SJCRH30 (cell line): ENCODE results near the gene LRRC30. TPM values are rescaled to one million over a fixed set of nuclear protein-coding genes. Genes with fewer than 3 reads are reported as not detected.

Source experiments
- DNase-seq, 2 experiments: peaks; one replicate each; pipeline ENCODE4 v3.0.0-alpha.2; 2015 to 2020
- H3K27ac ChIP-seq: fragments of 250-450 bp; sonication (Bioruptor Pico); 2 replicates; pipeline ENCODE4 v1.5.1; 2020; ENCODE audit warnings: mild to moderate bottlenecking, moderate library complexity
- H3K27me3 ChIP-seq: fragments of 250-450 bp; sonication (Bioruptor Pico); 2 replicates; pipeline ENCODE4 v1.5.1; 2020; ENCODE audit warnings: mild to moderate bottlenecking, moderate library complexity
- H3K36me3 ChIP-seq: fragments of 250-450 bp; sonication (Bioruptor Pico); 2 replicates; pipeline ENCODE4 v1.5.1; 2020; ENCODE audit warnings: mild to moderate bottlenecking, moderate library complexity
- H3K4me1 ChIP-seq: fragments of 250-450 bp; sonication (Bioruptor Pico); 2 replicates; pipeline ENCODE4 v1.5.1; 2020; ENCODE audit warnings: mild to moderate bottlenecking, moderate library complexity
- H3K4me3 ChIP-seq: fragments of 250-450 bp; sonication (Bioruptor Pico); 2 replicates; pipeline ENCODE4 v1.5.1; 2020; ENCODE audit warnings: mild to moderate bottlenecking, moderate library complexity
- H3K9me3 ChIP-seq: fragments of 250-450 bp; sonication (Bioruptor Pico); replicated peaks from 2 replicates; pipeline ENCODE4 v1.5.1; 2020; ENCODE audit warnings: mild to moderate bottlenecking, moderate library complexity
- total RNA-seq: library from RNA; depleted of rRNA; stranded (reverse); fragments of >200 nt; shearing (Covaris generic); gene quantifications from 2 replicates; pipeline ENCODE4 v1.2.3, GENCODE V29; 2014; rRNA removed

The LRRC30 gene
- total RNA-seq, 1 experiment from 2014 or later: not detected

GRCh38 chr18:7259475-7259874, 28.6 kb downstream of the LRRC30 start:
- no peak overlapping the region for H3K27ac ChIP-seq
- DNase-seq: no peak
- no peaks in the 10 kb centered on the region for H3K27me3 ChIP-seq

GRCh38 chr18:7261199-7261598, 30.3 kb downstream of the LRRC30 start:
- Histone ChIP-seq H3K4me1 (no peaks in the 10 kb centered on the region), H3K4me3 (no peak overlapping the region), H3K27me3 (no peaks in the 10 kb centered on the region), H3K36me3 (no peaks in the 10 kb centered on the region), H3K9me3 (no peaks in the 10 kb centered on the region), H3K27ac (no peak overlapping the region)
- DNase-seq: no peak

More at GRCh38 chr18:7259475-7259874, 28.6 kb downstream of the LRRC30 start:
- H3K36me3 ChIP-seq: no peaks in the 10 kb centered on the region
- no peaks in the 10 kb centered on the region for H3K9me3 ChIP-seq
- H3K4me3 ChIP-seq: no peak overlapping the region
- H3K4me1 ChIP-seq: no peaks in the 10 kb centered on the region

GRCh38 chr18:7267973-7268372, 37.1 kb downstream of the LRRC30 start:
- Histone ChIP-seq H3K9me3 (no peaks in the 10 kb centered on the region), H3K36me3 (no peaks in the 10 kb centered on the region)

GRCh38 chr18:7269942-7270341, 39.1 kb downstream of the LRRC30 start:
- Histone ChIP-seq H3K27ac (no peak overlapping the region), H3K36me3 (no peaks in the 10 kb centered on the region), H3K4me3 (no peak overlapping the region), H3K4me1 (no peaks in the 10 kb centered on the region), H3K27me3 (no peaks in the 10 kb centered on the region), H3K9me3 (no peaks in the 10 kb centered on the region)
- DNase-seq: no peak

More at GRCh38 chr18:7267973-7268372, 37.1 kb downstream of the LRRC30 start:
- no peak for DNase-seq
- H3K4me1 ChIP-seq: no peaks in the 10 kb centered on the region
- no peaks in the 10 kb centered on the region for H3K27me3 ChIP-seq
- no peak overlapping the region for H3K4me3 ChIP-seq
- no peak overlapping the region for H3K27ac ChIP-seq

GRCh38 chr18:7272311-7273049, 41.6 kb downstream of the LRRC30 start:
- DNase-seq: peak; percentile 6 to 59
- H3K27me3 ChIP-seq: no peaks in the 10 kb centered on the region
- no peak overlapping the region for H3K27ac ChIP-seq
- H3K4me1 ChIP-seq: no peaks in the 10 kb centered on the region
- no peak overlapping the region for H3K4me3 ChIP-seq
- H3K9me3 ChIP-seq: no peaks in the 10 kb centered on the region
- no peaks in the 10 kb centered on the region for H3K36me3 ChIP-seq

- no peak overlapping the region for H3K27ac ChIP-seq
- no peak for DNase-seq
- no peaks in the 10 kb centered on the region for H3K4me1 ChIP-seq
- H3K4me3 ChIP-seq: no peak overlapping the region
- no peaks in the 10 kb centered on the region for H3K27me3 ChIP-seq
- no peaks in the 10 kb centered on the region for H3K9me3 ChIP-seq
- no peaks in the 10 kb centered on the region for H3K36me3 ChIP-seq
Observed at GRCh38 chr18:7273301-7273921, 42.5 kb downstream of the LRRC30 start.

- no peak overlapping the region for H3K27ac ChIP-seq
- no peak overlapping the region for H3K4me3 ChIP-seq
- no peaks in the 10 kb centered on the region for H3K4me1 ChIP-seq
- no peaks in the 10 kb centered on the region for H3K27me3 ChIP-seq
- no peak for DNase-seq
- no peaks in the 10 kb centered on the region for H3K36me3 ChIP-seq
- no peaks in the 10 kb centered on the region for H3K9me3 ChIP-seq
Observed at GRCh38 chr18:7281579-7281978, 50.7 kb downstream of the LRRC30 start.

Other genes starting within 250 kb of the LRRC30 start
- gene LAMA1, start 113.3 kb upstream of the LRRC30 start, total RNA-seq: 11.9 and 12.0 TPM in 2 replicates